Endothelial cell of umbilical vein (primary cell): Measurements from ENCODE around the gene NFS1. TPM values are rescaled to one million over a fixed set of nuclear protein-coding genes. Genes with fewer than 3 reads are reported as not detected.
"Not testable (repeated sequence)": the region's sequence is repeated elsewhere in the genome, so short reads cannot be mapped to it uniquely, and the experiment has no call there.

Experiments
- BruUV-seq: library from RNA; stranded (reverse); fragments of 400-500 nt; replicated peaks from 2 replicates; lab custom pipeline; 2021; lab: Mats Ljungman, UMichigan
- CTCF ChIA-PET: fragments of 300-600, 350-600 bp; sonication (Branson Sonifier 250); formaldehyde crosslinking; loops from one replicate; lab custom pipeline; 2021; ENCODE audit warnings: antibody characterized with exemption, inconsistent platforms; lab: Charles Lee
- POLR2A ChIA-PET: fragments of 300-600, 350-600 bp; sonication (Branson Sonifier 250); formaldehyde crosslinking; loops from one replicate; lab custom pipeline; 2021; ENCODE audit warnings: antibody characterized with exemption, inconsistent platforms; lab: Charles Lee
- DNase-seq: peaks from one replicate; pipeline ENCODE4 v3.0.0-alpha.2; 2011; ENCODE audit warnings: low read depth, low spot score
- FAIRE-seq: peaks from 2 replicates; lab custom pipeline; 2011; peaks lifted over from hg19 to GRCh38; lab: Jason Lieb, UNC
- H2AFZ ChIP-seq: 2 replicates; pipeline ENCODE4 v1.6.0; 2012; ENCODE audit warnings: low read depth, low read length, control low read depth, inconsistent platforms
- H3K27ac ChIP-seq: 2 replicates; pipeline ENCODE4 v1.5.1; 2011; ENCODE audit warnings: low read depth, mild to moderate bottlenecking, control low read depth, low read length, moderate library complexity; ENCODE audit not compliant: insufficient read depth
- H3K27me3 ChIP-seq, 2 experiments: 2 replicates each; pipeline versions ENCODE4 v1.6.0 to v1.6.1; 2011; ENCODE audit warnings: low read length in 2 of 2, mixed read lengths in 1 of 2; ENCODE audit not compliant: control insufficient read depth in 2 of 2, insufficient read depth in 2 of 2
- H3K36me3 ChIP-seq, 2 experiments: 2 replicates in 1 of 2; 3 replicates in 1 of 2; pipeline ENCODE4 v1.5.1; 2011; ENCODE audit warnings: low read length in 2 of 2, mild to moderate bottlenecking in 1 of 2, moderate library complexity in 1 of 2; ENCODE audit not compliant: control insufficient read depth in 2 of 2, insufficient read depth in 2 of 2; ENCODE audit errors: extremely low read depth in 1 of 2
- H3K4me1 ChIP-seq: 3 replicates; pipeline ENCODE4 v1.5.1; 2011; ENCODE audit warnings: mild to moderate bottlenecking, low read length; ENCODE audit not compliant: control insufficient read depth, insufficient read depth; ENCODE audit errors: extremely low read depth
- H3K4me2 ChIP-seq: 2 replicates; pipeline ENCODE4 v1.6.1; 2011; ENCODE audit warnings: low read length, control low read depth, mixed read lengths; ENCODE audit not compliant: insufficient read depth
- H3K4me3 ChIP-seq, 3 experiments: fragments of 200-600 bp in 1 of 3; sonication (generic), shearing (Covaris generic) in 1 of 3; replicated peaks in 1 of 3; 2 replicates each; pipeline ENCODE4 v1.5.1; 2011 to 2016; ENCODE audit warnings: control low read depth in 3 of 3, low read length in 3 of 3, mild to moderate bottlenecking in 2 of 3, inconsistent platforms in 1 of 3, low read depth in 1 of 3, moderate library complexity in 1 of 3; ENCODE audit not compliant: insufficient read depth in 1 of 3
- H3K79me2 ChIP-seq: 2 replicates; pipeline ENCODE4 v1.6.0; 2012; ENCODE audit warnings: low read length, inconsistent platforms; ENCODE audit not compliant: control insufficient read depth, insufficient read depth
- H3K9ac ChIP-seq: replicated peaks from 2 replicates; pipeline ENCODE3; 2011; ENCODE audit warnings: low read length, control low read depth; ENCODE audit not compliant: insufficient read depth; ENCODE audit errors: extremely low read depth
- H3K9me1 ChIP-seq: replicated peaks from 3 replicates; pipeline ENCODE4 v1.6.0; 2011; ENCODE audit warnings: mild to moderate bottlenecking, low read length; ENCODE audit not compliant: control insufficient read depth, insufficient read depth; ENCODE audit errors: extremely low read depth
- H3K9me3 ChIP-seq: replicated peaks from 2 replicates; pipeline ENCODE4 v1.5.1; 2012; ENCODE audit warnings: low read length, inconsistent platforms; ENCODE audit not compliant: control insufficient read depth, insufficient read depth
- H4K20me1 ChIP-seq: replicated peaks from 2 replicates; pipeline ENCODE3; 2011; ENCODE audit warnings: mild to moderate bottlenecking, low read length; ENCODE audit not compliant: control insufficient read depth, insufficient read depth; ENCODE audit errors: extremely low read depth
- MYC ChIP-seq: IDR thresholded peaks from one replicate; pipeline ENCODE4 v1.6.1; 2011; ENCODE audit warnings: mild to moderate bottlenecking, low read depth, low read length
- POLR2AphosphoS5 ChIP-seq: IDR thresholded peaks from 2 replicates; pipeline ENCODE4 v1.6.1; 2012; ENCODE audit warnings: low read depth, mild to moderate bottlenecking, control low read depth, low read length, moderate library complexity; ENCODE audit not compliant: insufficient read depth
- dilution Hi-C: fragments of 300-500 bp; cut with MboI; formaldehyde crosslinking; loops from one replicate; pipeline ENCODE4 v1.15.0; 2019; ENCODE audit warnings: low sequenced_read_pairs; ENCODE audit not compliant: extremely low pct_ligation_motif_present
- intact Hi-C: fragments of 100-400 bp; cut with micrococcal nuclease; formaldehyde crosslinking; loops from one replicate; pipeline ENCODE4 v1.10.0; 2022
- polyA plus RNA-seq, 4 experiments: library from polyadenylated mRNA; depleted of rRNA in 3 of 4; stranded (reverse) in 3 of 4; unstranded in 1 of 4; fragments of >200 nt; gene quantifications; 2 replicates each; pipeline versions ENCODE4 v1.2.1 to v1.2.3, GENCODE V29; 2011 to 2012; ENCODE audit warnings: missing spikeins in 1 of 4
- total RNA-seq: library from RNA; stranded (reverse); gene quantifications from 2 replicates; pipeline ENCODE4 v1.2.3, GENCODE V29; 2021

Gene NFS1
- total and polyA plus RNA-seq, 2 donors (not counting 3 experiments of a cell fraction or from before 2014, with no cell fraction given): 25.1 to 28.4 TPM

GRCh38 chr20:35714127-35714526 is 15.0 kb upstream of the NFS1 start:
- H3K36me3 ChIP-seq: peaks cover 29 to 58% of the 10 kb centered on the region in 2 experiments
- H3K9me3 ChIP-seq: no peaks in the 10 kb centered on the region
- H3K27ac ChIP-seq: no peak overlapping the region
- H3K4me1 ChIP-seq: no peaks in the 10 kb centered on the region
- no peak overlapping the region for H2AFZ ChIP-seq
- no peaks in the 10 kb centered on the region for H3K27me3 ChIP-seq
- H3K4me2 ChIP-seq: no peak overlapping the region
- no peak for TF ChIP-seq MYC
- H3K9ac ChIP-seq: no peak overlapping the region
- H4K20me1 ChIP-seq: peaks cover 14% of the 10 kb centered on the region
- CTCF ChIA-PET: interaction anchor here (1.8 kb wide), 1 partner anchor 11 kb away, joined by 5 read pairs; no protein-coding TSS in a partner anchor
- no peak for FAIRE-seq
- peaks cover 82% of the 10 kb centered on the region for H3K79me2 ChIP-seq
- intact Hi-C loops (no loop called here), dilution Hi-C loops (no loop called here)
- POLR2A ChIA-PET: no interaction called here
- no peak overlapping the region for H3K4me3 ChIP-seq
- H3K9me1 ChIP-seq: no peaks in the 10 kb centered on the region
- no TSS peak for BruUV-seq
- no peak for DNase-seq

GRCh38 chr20:35713120-35713519 is 14.0 kb upstream of the NFS1 start:
- H3K27me3 ChIP-seq, POLR2A ChIA-PET, H2AFZ ChIP-seq, H3K4me3 ChIP-seq, H3K9me1 ChIP-seq, FAIRE-seq, dilution Hi-C loops, DNase-seq, H3K9me3 ChIP-seq, intact Hi-C loops, H3K4me2 ChIP-seq, H3K9ac ChIP-seq, H3K27ac ChIP-seq, H3K4me1 ChIP-seq: not testable (repeated sequence)
- CTCF ChIA-PET: interaction anchor here (0.7 kb wide), 1 partner anchor 15 kb away, joined by 3 read pairs; no protein-coding TSS in a partner anchor
- TF ChIP-seq POLR2AphosphoS5: peak; percentile 12
- Histone ChIP-seq H3K79me2 (peaks cover 79% of the 10 kb centered on the region), H3K36me3 (peaks cover 22 to 62% of the 10 kb centered on the region in 2 experiments), H4K20me1 (peaks cover 14% of the 10 kb centered on the region)
- BruUV-seq: TSS peak; percentile 14
